Left ventricle myocardium inferior (tissue), 1 donor: ENCODE measurements around the gene TMEM19. TPM values are rescaled to one million over a fixed set of nuclear protein-coding genes. Genes with fewer than 3 reads are reported as not detected.

ENCODE experiments used
- DNase-seq: peaks from one replicate; pipeline ENCODE4 v3.0.0-alpha.2; 2020
- H3K27ac ChIP-seq: fragments of 200-600 bp; replicated peaks from 2 replicates; pipeline ENCODE4 v1.8.0; 2021
- H3K27me3 ChIP-seq: fragments of 200-600 bp; 2 replicates; pipeline ENCODE4 v1.8.0; 2021; ENCODE audit warnings: low read depth
- H3K36me3 ChIP-seq: fragments of 200-600 bp; 2 replicates; pipeline ENCODE4 v1.8.0; 2021
- H3K4me1 ChIP-seq: fragments of 200-600 bp; 2 replicates; pipeline ENCODE4 v1.8.0; 2021
- H3K4me3 ChIP-seq: fragments of 200-600 bp; 2 replicates; pipeline ENCODE4 v1.8.0; 2021; ENCODE audit warnings: mild to moderate bottlenecking, moderate library complexity
- H3K9me3 ChIP-seq: fragments of 200-600 bp; replicated peaks from 2 replicates; pipeline ENCODE4 v1.8.0; 2021
- CTCF ChIP-seq: fragments of 200-600 bp; IDR thresholded peaks from 2 replicates; pipeline ENCODE4 v1.8.0; 2021; ENCODE audit warnings: antibody characterized with exemption, mild to moderate bottlenecking, borderline replicate concordance
- intact Hi-C: fragments of 100-400 bp; cut with micrococcal nuclease; formaldehyde crosslinking; loops from one replicate; pipeline ENCODE4 v1.11.0; 2022
- total RNA-seq: library from RNA; stranded (reverse); fragmentation: NEBNext Ultra II Directional; extraction: Animal tissue kit (Norgen Biotek cat#: 25700); gene quantifications from one replicate; pipeline ENCODE4 v1.2.1, GENCODE V29; 2021
- donor health status: DM: no; HTN: yes; CAD: no; lungs with severe emphysema.

The TMEM19 gene
- total RNA-seq, 1 donor from 2014 or later: 25.1 TPM

GRCh38 chr12:71730936-71731335, 45.1 kb downstream of the TMEM19 start:
- H3K4me1 ChIP-seq: no peaks in the 10 kb centered on the region
- no peak for TF ChIP-seq CTCF
- intact Hi-C loops: no loop called here

GRCh38 chr12:71731439-71732356, 45.8 kb downstream of the TMEM19 start:
- no peaks in the 10 kb centered on the region for H3K4me1 ChIP-seq
- H3K36me3 ChIP-seq: no peaks in the 10 kb centered on the region
- peak; percentile 12 for TF ChIP-seq CTCF
- no peaks in the 10 kb centered on the region for H3K27me3 ChIP-seq
- intact Hi-C loops: no loop called here
- no peak overlapping the region for H3K4me3 ChIP-seq
- no peak for DNase-seq
- no peaks in the 10 kb centered on the region for H3K9me3 ChIP-seq
- H3K27ac ChIP-seq: no peak overlapping the region

More at GRCh38 chr12:71730936-71731335, 45.1 kb downstream of the TMEM19 start:
- DNase-seq: no peak
- H3K9me3 ChIP-seq: no peaks in the 10 kb centered on the region
- H3K36me3 ChIP-seq: no peaks in the 10 kb centered on the region
- no peaks in the 10 kb centered on the region for H3K27me3 ChIP-seq
- H3K27ac ChIP-seq: no peak overlapping the region
- no peak overlapping the region for H3K4me3 ChIP-seq

- H3K27me3 ChIP-seq: no peaks in the 10 kb centered on the region
- no peaks in the 10 kb centered on the region for H3K36me3 ChIP-seq
- no peak for DNase-seq
- intact Hi-C loops: no loop called here
- no peak overlapping the region for H3K27ac ChIP-seq
- TF ChIP-seq CTCF: no peak
- no peaks in the 10 kb centered on the region for H3K9me3 ChIP-seq
- H3K4me3 ChIP-seq: no peak overlapping the region
- no peaks in the 10 kb centered on the region for H3K4me1 ChIP-seq
These were observed 46.5 kb downstream of the TMEM19 start for GRCh38 chr12:71732357-71732712.

- Histone ChIP-seq H3K4me3 (no peak overlapping the region), H3K27me3 (no peaks in the 10 kb centered on the region), H3K36me3 (no peaks in the 10 kb centered on the region), H3K9me3 (no peaks in the 10 kb centered on the region), H3K27ac (no peak overlapping the region), H3K4me1 (no peaks in the 10 kb centered on the region)
- no peak for TF ChIP-seq CTCF
- intact Hi-C loops: no loop called here
- DNase-seq: no peak
These were observed 51.3 kb downstream of the TMEM19 start for GRCh38 chr12:71737197-71737596.

GRCh38 chr12:71742998-71743397, 57.1 kb downstream of the TMEM19 start:
- Histone ChIP-seq H3K4me1 (no peaks in the 10 kb centered on the region), H3K4me3 (no peak overlapping the region), H3K27ac (no peak overlapping the region), H3K9me3 (no peaks in the 10 kb centered on the region), H3K27me3 (peaks cover 2% of the 10 kb centered on the region), H3K36me3 (no peaks in the 10 kb centered on the region)
- no peak for DNase-seq
- intact Hi-C loops: loop anchor here (10.0 kb wide), 1 partner anchor 328 kb away; no protein-coding TSS in a partner anchor
- no peak for TF ChIP-seq CTCF
